ENCODE measurements around the gene PCDH9.

PCDH9 gene

DNA sequence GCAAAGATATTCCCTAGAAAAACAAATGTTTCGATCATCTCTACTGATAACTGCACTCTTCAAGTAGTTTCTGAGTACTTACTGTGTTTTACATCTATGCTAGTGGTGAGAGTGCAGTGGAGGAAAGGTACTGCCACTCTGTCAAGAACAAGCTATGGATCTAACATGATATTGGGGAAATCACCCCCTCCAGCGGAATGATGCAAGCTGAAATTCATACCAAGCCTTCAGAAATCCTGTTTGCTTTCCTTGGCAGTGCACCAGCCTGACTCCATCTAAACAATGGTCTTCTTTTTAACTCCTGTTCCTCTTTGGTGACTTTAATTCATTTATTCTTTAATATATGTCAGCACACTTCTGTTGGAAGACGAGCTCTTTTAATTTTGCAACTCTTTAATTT is 238.0 kb downstream of the PCDH9 start:
- no peaks in the 10 kb centered on the region for H3K36me3 ChIP-seq (ENCODE audit: control insufficient read depth in 2 of 2, insufficient read depth in 2 of 2, low read length in 2 of 2)
- H3K9me3 ChIP-seq (ENCODE audit: control insufficient read depth in 2 of 2, low read length in 2 of 2): no peaks in the 10 kb centered on the region
- H3K27ac ChIP-seq (ENCODE audit: low read length): no peak overlapping the region

DNA sequence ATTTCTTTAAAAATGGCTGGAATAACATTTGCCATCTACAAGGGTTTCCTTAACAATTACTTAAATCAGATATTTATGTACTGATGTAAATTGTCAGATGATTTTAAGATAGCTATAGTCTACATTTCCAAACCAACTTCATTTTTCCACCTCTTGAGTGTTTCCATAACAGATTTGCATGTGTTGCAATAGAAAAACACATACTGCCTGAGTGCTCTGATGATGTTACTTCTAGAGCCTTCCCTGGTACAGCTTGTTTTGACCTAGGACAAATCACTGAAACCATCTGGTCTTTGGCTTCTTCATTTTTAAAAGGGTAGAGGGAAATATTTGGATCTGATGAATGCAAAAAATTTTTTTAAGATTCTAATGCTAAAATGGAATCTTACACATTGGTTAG is 245.9 kb downstream of the PCDH9 start:
- Histone ChIP-seq H3K9ac (ENCODE audit: low read length in 2 of 2) (no peak overlapping the region), H3K27me3 (ENCODE audit: control insufficient read depth in 1 of 2, insufficient read depth in 2 of 2, low read length in 2 of 2) (no peaks in the 10 kb centered on the region), H3K36me3 (ENCODE audit: control insufficient read depth in 2 of 2, insufficient read depth in 2 of 2, low read length in 2 of 2) (no peaks in the 10 kb centered on the region), H3K9me3 (ENCODE audit: control insufficient read depth in 2 of 2, low read length in 2 of 2) (no peaks in the 10 kb centered on the region), H3K4me1 (ENCODE audit: control insufficient read depth, insufficient read depth, low read length) (no peaks in the 10 kb centered on the region), H3K27ac (ENCODE audit: low read length) (no peak overlapping the region), H3K4me3 (ENCODE audit: low read length in 2 of 2) (no peak overlapping the region)

More for the DNA sequence above, 238.0 kb downstream of the PCDH9 start:
- Histone ChIP-seq H3K4me1 (ENCODE audit: control insufficient read depth, insufficient read depth, low read length) (no peaks in the 10 kb centered on the region), H3K4me3 (ENCODE audit: low read length in 2 of 2) (no peak overlapping the region), H3K27me3 (ENCODE audit: control insufficient read depth in 1 of 2, insufficient read depth in 2 of 2, low read length in 2 of 2) (no peaks in the 10 kb centered on the region), H3K9ac (ENCODE audit: low read length in 2 of 2) (no peak overlapping the region)

DNA sequence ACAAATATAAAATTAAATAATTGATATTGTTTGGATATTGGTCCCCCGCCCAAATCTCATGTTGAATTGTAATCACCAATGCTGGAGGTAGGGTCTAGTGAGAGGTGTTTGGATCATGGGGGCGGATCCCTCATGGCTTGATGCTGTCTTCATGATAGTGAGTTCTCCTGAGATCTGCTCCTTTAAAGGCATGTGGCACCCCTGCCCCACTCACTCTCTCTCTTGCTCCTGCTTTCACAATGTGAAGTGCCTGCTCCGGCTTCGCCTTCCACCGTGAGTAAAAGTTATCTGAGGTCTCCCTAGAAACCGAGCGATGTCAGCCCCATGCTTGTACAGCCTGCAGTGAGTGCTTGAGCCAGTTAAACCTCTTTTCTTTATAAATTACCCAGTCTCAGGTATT is 248.2 kb downstream of the PCDH9 start:
- no peak overlapping the region for H3K4me3 ChIP-seq (ENCODE audit: low read length in 2 of 2)
- no peaks in the 10 kb centered on the region for H3K9me3 ChIP-seq (ENCODE audit: control insufficient read depth in 2 of 2, low read length in 2 of 2)
- no peaks in the 10 kb centered on the region for H3K36me3 ChIP-seq (ENCODE audit: control insufficient read depth in 2 of 2, insufficient read depth in 2 of 2, low read length in 2 of 2)
- H3K4me1 ChIP-seq (ENCODE audit: control insufficient read depth, insufficient read depth, low read length): no peaks in the 10 kb centered on the region
- H3K9ac ChIP-seq (ENCODE audit: low read length in 2 of 2): no peak overlapping the region
- no peak overlapping the region for H3K27ac ChIP-seq (ENCODE audit: low read length)
- no peaks in the 10 kb centered on the region for H3K27me3 ChIP-seq (ENCODE audit: control insufficient read depth in 1 of 2, insufficient read depth in 2 of 2, low read length in 2 of 2)

DNA sequence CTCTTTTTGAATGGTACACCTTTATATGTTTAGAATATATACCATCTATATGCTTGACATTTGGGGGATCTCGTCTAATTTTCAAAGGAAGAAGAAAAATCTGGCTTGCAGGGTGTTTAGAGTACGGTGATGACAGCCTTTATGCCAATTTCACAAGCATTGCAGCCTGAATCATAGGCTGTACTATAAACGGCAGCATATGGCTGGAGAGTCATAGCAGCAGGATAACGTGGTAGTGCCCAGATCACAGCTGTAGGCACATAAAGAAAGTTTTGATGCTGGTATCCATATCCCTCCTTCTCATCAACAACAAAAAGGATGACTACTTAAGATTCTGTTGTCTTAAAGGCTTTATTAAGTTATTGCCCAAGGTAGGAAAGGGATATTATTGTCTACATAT is 253.0 kb downstream of the PCDH9 start:
- no peaks in the 10 kb centered on the region for H3K4me1 ChIP-seq (ENCODE audit: control insufficient read depth, insufficient read depth, low read length)
- no peaks in the 10 kb centered on the region for H3K27me3 ChIP-seq (ENCODE audit: control insufficient read depth in 1 of 2, insufficient read depth in 2 of 2, low read length in 2 of 2)
- H3K27ac ChIP-seq (ENCODE audit: low read length): no peak overlapping the region
- H3K36me3 ChIP-seq (ENCODE audit: control insufficient read depth in 2 of 2, insufficient read depth in 2 of 2, low read length in 2 of 2): no peaks in the 10 kb centered on the region
- H3K4me3 ChIP-seq (ENCODE audit: low read length in 2 of 2): no peak overlapping the region
- no peak overlapping the region for H3K9ac ChIP-seq (ENCODE audit: low read length in 2 of 2)
- no peaks in the 10 kb centered on the region for H3K9me3 ChIP-seq (ENCODE audit: control insufficient read depth in 2 of 2, low read length in 2 of 2)

DNA sequence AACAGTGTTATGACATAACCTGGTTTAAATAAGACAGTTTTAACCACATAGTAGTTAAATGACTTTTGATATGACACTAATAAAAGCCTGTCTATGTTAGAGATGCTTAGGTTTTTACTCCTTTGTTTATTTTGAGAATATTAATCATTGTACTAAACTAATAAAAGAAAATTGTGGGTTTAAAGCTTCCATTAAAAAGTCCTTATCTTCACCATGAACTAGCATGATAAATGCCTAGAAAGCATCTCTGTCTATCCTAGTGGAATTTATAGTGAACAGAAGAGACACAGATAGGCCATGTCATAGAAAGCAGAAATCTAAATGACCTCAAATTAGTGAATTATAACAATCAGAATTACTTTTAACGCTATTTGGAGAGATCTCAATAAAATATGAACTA is 255.2 kb downstream of the PCDH9 start:
- no peak overlapping the region for H3K27ac ChIP-seq (ENCODE audit: low read length)
- H3K4me1 ChIP-seq (ENCODE audit: control insufficient read depth, insufficient read depth, low read length): no peaks in the 10 kb centered on the region
- no peak overlapping the region for H3K4me3 ChIP-seq (ENCODE audit: low read length in 2 of 2)

DNA sequence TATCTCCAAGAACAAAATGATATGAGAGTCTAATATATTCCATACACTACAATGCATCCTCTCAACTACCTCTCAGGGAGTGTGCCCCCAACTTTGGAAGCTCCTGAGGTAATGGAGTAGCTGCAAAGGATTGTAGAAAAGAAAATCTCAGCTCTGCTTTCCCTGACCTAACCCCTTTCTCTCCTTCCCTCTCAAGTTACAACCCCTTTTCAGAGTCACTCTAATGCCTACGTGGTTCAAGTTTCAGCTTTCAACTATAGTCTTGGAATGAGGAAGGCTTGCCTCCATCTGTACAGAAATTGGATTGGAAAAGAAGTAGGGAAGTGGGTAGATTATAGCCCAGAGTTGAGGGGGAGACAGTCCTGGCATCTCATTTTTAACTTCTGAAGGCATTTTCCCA is 256.0 kb downstream of the PCDH9 start:
- no peak overlapping the region for H3K4me3 ChIP-seq (ENCODE audit: low read length in 2 of 2)
- no peak overlapping the region for H3K27ac ChIP-seq (ENCODE audit: low read length)
- no peaks in the 10 kb centered on the region for H3K9me3 ChIP-seq (ENCODE audit: control insufficient read depth in 2 of 2, low read length in 2 of 2)
- H3K4me1 ChIP-seq (ENCODE audit: control insufficient read depth, insufficient read depth, low read length): no peaks in the 10 kb centered on the region
- no peaks in the 10 kb centered on the region for H3K27me3 ChIP-seq (ENCODE audit: control insufficient read depth in 1 of 2, insufficient read depth in 2 of 2, low read length in 2 of 2)
- no peaks in the 10 kb centered on the region for H3K36me3 ChIP-seq (ENCODE audit: control insufficient read depth in 2 of 2, insufficient read depth in 2 of 2, low read length in 2 of 2)
- H3K9ac ChIP-seq (ENCODE audit: low read length in 2 of 2): no peak overlapping the region

More for the DNA sequence above, 255.2 kb downstream of the PCDH9 start:
- no peaks in the 10 kb centered on the region for H3K9me3 ChIP-seq (ENCODE audit: control insufficient read depth in 2 of 2, low read length in 2 of 2)
- H3K27me3 ChIP-seq (ENCODE audit: control insufficient read depth in 1 of 2, insufficient read depth in 2 of 2, low read length in 2 of 2): no peaks in the 10 kb centered on the region
- H3K36me3 ChIP-seq (ENCODE audit: control insufficient read depth in 2 of 2, insufficient read depth in 2 of 2, low read length in 2 of 2): no peaks in the 10 kb centered on the region
- no peak overlapping the region for H3K9ac ChIP-seq (ENCODE audit: low read length in 2 of 2)

DNA sequence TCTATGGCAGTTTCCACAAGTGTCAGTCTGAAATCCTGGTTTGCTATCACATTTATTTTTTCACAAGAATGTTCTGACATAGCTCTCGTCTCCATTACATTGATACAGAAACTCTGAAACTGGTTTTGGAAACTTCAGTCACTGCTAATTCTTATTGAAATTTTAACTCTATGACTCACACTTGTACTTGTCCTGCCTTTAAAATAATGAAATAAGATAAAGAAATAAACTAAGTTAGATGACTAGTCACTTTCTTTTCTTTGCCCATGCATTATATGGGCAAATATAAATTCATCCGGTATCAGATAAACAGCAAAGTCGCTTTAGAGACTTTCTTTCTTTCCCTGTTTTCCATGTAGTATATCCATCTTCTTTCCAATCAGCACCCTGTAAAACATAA is 257.5 kb downstream of the PCDH9 start:
- H3K27ac ChIP-seq (ENCODE audit: low read length): no peak overlapping the region
- H3K4me3 ChIP-seq (ENCODE audit: low read length in 2 of 2): no peak overlapping the region
- no peaks in the 10 kb centered on the region for H3K4me1 ChIP-seq (ENCODE audit: control insufficient read depth, insufficient read depth, low read length)
- H3K36me3 ChIP-seq (ENCODE audit: control insufficient read depth in 2 of 2, insufficient read depth in 2 of 2, low read length in 2 of 2): no peaks in the 10 kb centered on the region
- no peaks in the 10 kb centered on the region for H3K9me3 ChIP-seq (ENCODE audit: control insufficient read depth in 2 of 2, low read length in 2 of 2)
- H3K9ac ChIP-seq (ENCODE audit: low read length in 2 of 2): no peak overlapping the region
- no peaks in the 10 kb centered on the region for H3K27me3 ChIP-seq (ENCODE audit: control insufficient read depth in 1 of 2, insufficient read depth in 2 of 2, low read length in 2 of 2)

DNA sequence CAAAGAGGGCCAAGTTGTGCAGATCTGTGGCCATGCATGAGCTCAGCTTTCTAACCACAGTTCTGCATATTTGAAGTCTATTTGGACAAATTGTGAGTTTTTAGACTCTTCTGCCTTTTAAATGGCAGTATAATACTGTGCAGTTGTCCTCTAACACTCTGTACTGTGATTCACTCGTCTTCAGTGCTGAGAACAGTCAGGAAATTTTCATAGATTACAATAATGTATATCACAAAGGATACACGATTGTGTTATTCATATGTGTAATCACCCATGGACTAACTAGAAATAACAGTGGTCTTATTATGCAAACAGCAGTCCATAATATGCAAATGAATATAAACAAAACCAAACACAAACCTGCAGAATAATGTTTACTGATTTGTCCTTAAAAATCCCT is 259.1 kb downstream of the PCDH9 start:
- Histone ChIP-seq H3K27ac (ENCODE audit: low read length) (no peak overlapping the region), H3K9me3 (ENCODE audit: control insufficient read depth in 2 of 2, low read length in 2 of 2) (no peaks in the 10 kb centered on the region), H3K36me3 (ENCODE audit: control insufficient read depth in 2 of 2, insufficient read depth in 2 of 2, low read length in 2 of 2) (no peaks in the 10 kb centered on the region), H3K27me3 (ENCODE audit: control insufficient read depth in 1 of 2, insufficient read depth in 2 of 2, low read length in 2 of 2) (no peaks in the 10 kb centered on the region), H3K9ac (ENCODE audit: low read length in 2 of 2) (no peak overlapping the region), H3K4me3 (ENCODE audit: low read length in 2 of 2) (no peak overlapping the region), H3K4me1 (ENCODE audit: control insufficient read depth, insufficient read depth, low read length) (no peaks in the 10 kb centered on the region)

DNA sequence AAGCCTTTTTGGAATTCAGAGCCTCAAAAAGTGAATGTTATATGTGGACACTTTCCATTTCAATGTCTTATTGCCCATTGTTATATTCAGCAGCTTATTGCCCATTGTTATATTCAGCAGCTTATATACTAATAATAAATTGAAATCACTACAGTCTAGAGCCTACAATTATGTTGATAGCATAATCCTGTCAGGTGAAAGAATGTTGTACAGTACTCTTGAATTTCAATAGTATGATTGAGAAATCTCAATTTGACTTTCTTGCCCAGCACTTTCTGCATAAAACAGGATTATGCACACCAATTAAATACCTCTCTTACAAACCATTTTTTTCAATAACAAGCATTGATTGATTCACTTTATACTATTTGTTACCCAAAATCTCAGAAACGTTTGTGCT is 260.8 kb downstream of the PCDH9 start:
- Histone ChIP-seq H3K4me1 (ENCODE audit: control insufficient read depth, insufficient read depth, low read length) (no peaks in the 10 kb centered on the region), H3K9ac (ENCODE audit: low read length in 2 of 2) (no peak overlapping the region), H3K9me3 (ENCODE audit: control insufficient read depth in 2 of 2, low read length in 2 of 2) (no peaks in the 10 kb centered on the region), H3K27ac (ENCODE audit: low read length) (no peak overlapping the region), H3K27me3 (ENCODE audit: control insufficient read depth in 1 of 2, insufficient read depth in 2 of 2, low read length in 2 of 2) (no peaks in the 10 kb centered on the region), H3K36me3 (ENCODE audit: control insufficient read depth in 2 of 2, insufficient read depth in 2 of 2, low read length in 2 of 2) (no peaks in the 10 kb centered on the region), H3K4me3 (ENCODE audit: low read length in 2 of 2) (no peak overlapping the region)

DNA sequence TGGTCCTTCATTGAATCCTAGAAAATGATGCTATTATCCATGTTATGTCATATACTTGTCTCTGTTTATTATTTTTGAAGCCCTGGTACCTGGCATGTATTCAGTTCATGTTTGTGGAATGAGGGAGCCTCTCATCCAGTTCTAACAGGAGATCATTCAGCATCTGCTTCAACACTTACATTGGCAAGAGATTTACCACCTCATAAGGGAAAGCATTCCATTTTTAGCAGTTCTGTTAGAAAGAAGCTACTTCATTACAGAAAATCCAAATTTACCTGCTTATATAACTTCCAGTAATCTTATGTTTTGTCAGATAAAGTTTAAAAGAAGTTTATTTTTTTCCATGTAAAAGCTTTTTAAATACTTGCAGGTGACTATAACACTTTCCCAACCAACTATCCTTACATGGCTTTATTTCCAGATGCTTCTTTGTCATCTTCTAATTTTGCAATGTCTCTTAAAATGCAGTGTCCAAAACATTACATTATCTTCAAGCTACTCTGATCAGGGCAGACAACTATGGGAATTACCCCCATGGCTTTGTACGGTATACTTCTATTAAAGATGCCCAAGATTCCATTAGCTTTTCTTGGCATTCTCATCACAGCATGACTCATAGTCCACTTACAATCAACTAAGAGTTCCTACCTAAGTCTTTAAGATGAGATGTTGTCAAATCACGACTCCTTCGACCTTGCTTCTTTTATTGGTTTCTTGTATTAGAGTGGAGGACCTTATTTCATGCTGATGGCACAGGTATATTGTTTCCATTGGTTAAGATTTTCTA is 262.1 kb downstream of the PCDH9 start:
- H3K9ac ChIP-seq (ENCODE audit: low read length in 2 of 2): no peak overlapping the region
- H3K27me3 ChIP-seq (ENCODE audit: control insufficient read depth in 1 of 2, insufficient read depth in 2 of 2, low read length in 2 of 2): no peaks in the 10 kb centered on the region
- no peaks in the 10 kb centered on the region for H3K9me3 ChIP-seq (ENCODE audit: control insufficient read depth in 2 of 2, low read length in 2 of 2)
- H3K36me3 ChIP-seq (ENCODE audit: control insufficient read depth in 2 of 2, insufficient read depth in 2 of 2, low read length in 2 of 2): no peaks in the 10 kb centered on the region
- no peaks in the 10 kb centered on the region for H3K4me1 ChIP-seq (ENCODE audit: control insufficient read depth, insufficient read depth, low read length)
- no peak overlapping the region for H3K4me3 ChIP-seq (ENCODE audit: low read length in 2 of 2)
- no peak overlapping the region for H3K27ac ChIP-seq (ENCODE audit: low read length)

DNA sequence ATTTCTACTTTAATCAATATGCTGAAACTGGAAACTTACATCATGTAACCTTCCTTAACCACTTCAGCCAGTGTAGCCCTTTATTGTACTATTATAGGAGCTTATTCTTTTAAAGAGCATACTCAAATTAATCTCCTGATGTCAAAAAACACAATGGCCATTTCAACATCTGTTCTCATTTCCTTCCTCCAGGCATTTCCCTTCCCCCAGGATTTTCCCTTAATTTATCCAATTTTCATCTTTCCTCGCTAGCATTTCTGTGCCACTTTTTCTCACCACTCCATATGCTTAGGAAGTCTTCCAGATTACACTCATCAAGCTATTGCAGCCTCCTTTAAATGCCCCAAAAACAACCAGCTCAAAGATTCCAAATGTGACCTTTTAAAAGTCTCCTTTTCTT is 265.0 kb downstream of the PCDH9 start:
- H3K27ac ChIP-seq (ENCODE audit: low read length): no peak overlapping the region
- no peak overlapping the region for H3K9ac ChIP-seq (ENCODE audit: low read length in 2 of 2)
- H3K9me3 ChIP-seq (ENCODE audit: control insufficient read depth in 2 of 2, low read length in 2 of 2): no peaks in the 10 kb centered on the region
- H3K27me3 ChIP-seq (ENCODE audit: control insufficient read depth in 1 of 2, insufficient read depth in 2 of 2, low read length in 2 of 2): no peaks in the 10 kb centered on the region
- H3K4me1 ChIP-seq (ENCODE audit: control insufficient read depth, insufficient read depth, low read length): no peaks in the 10 kb centered on the region
- no peaks in the 10 kb centered on the region for H3K36me3 ChIP-seq (ENCODE audit: control insufficient read depth in 2 of 2, insufficient read depth in 2 of 2, low read length in 2 of 2)
- H3K4me3 ChIP-seq (ENCODE audit: low read length in 2 of 2): no peak overlapping the region
